Chondrocyte (in vitro differentiated cells): ENCODE measurements around the gene CD164L2. TPM values are rescaled to one million over a fixed set of nuclear protein-coding genes. Genes with fewer than 3 reads are reported as not detected.

Source experiments
- DNase-seq: peaks from one replicate; pipeline ENCODE4 v3.0.0; 2021; ENCODE audit warnings: mixed read lengths, low spot score
- H3K27ac Mint-ChIP-seq: one replicate; pipeline ENCODE4 v1.8.0; 2021; ENCODE audit warnings: mild to moderate bottlenecking, moderate library complexity, mixed read lengths; ENCODE audit not compliant: unreplicated experiment
- H3K27me3 Mint-ChIP-seq: 2 replicates; pipeline ENCODE4 v1.8.0; 2021; ENCODE audit warnings: low read depth, mixed read lengths
- H3K36me3 Mint-ChIP-seq: 2 replicates; pipeline ENCODE4 v1.8.0; 2021; ENCODE audit warnings: low read depth, mixed read lengths
- H3K4me1 Mint-ChIP-seq: 2 replicates; pipeline ENCODE4 v1.8.0; 2021; ENCODE audit warnings: low read depth, mild to moderate bottlenecking, mixed read lengths
- H3K4me3 Mint-ChIP-seq: one replicate; pipeline ENCODE4 v1.8.0; 2021; ENCODE audit warnings: mild to moderate bottlenecking, moderate library complexity, mixed read lengths; ENCODE audit not compliant: unreplicated experiment
- H3K9me3 Mint-ChIP-seq: 2 replicates; pipeline ENCODE4 v1.8.0; 2021; ENCODE audit warnings: low read depth, mixed read lengths
- total RNA-seq: library from RNA; stranded (reverse); gene quantifications from 3 replicates; pipeline ENCODE4 v1.2.1, GENCODE V29; 2021
- TF ChIP-seq, protein P1 (sequence below): fragments of 200-600 bp; sonication (generic); IDR thresholded peaks from 2 replicates; pipeline ENCODE4 v1.5.0; 2021; ENCODE audit warnings: antibody characterized with exemption, mild to moderate bottlenecking, moderate library complexity

The CD164L2 gene
- total RNA-seq, 1 donor from 2014 or later, result not detected

DNA sequence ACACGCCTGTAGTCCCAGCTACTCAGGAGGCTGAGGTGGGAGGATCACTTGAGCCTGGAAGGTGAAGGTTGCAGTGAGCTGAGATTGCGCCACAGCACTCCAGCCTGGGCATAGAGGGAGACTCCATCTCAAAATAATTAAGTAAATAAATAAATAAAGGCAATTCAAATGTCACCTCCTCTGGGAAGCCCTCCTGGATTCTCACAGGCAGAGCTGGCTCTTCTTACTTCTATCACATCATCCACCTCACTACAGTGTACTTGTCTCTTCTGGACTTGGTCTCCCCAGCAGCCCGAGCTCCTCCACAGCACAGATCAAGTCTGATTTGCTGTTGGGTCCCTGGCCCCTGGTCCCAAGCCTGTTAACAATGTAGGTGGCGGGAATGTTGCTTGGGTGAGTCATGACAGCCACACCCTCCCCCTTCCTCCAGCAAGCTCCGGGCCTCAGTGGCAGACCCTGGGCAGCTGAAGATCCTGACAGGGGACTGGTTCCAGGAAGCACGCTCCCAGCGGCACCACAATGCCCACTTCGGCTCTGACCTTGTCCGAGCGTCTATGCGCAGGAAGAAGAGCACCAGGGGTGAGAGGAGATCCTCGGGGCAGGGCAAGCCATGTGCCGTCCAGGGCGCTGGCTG is 36.0 kb downstream of the CD164L2 start:
- no peak for DNase-seq
- Mint-ChIP-seq H3K4me1 (peaks cover 12% of the 10 kb centered on the region), H3K4me3 (no peak overlapping the region), H3K9me3 (no peaks in the 10 kb centered on the region), H3K27me3 (no peaks in the 10 kb centered on the region), H3K27ac (no peak overlapping the region), H3K36me3 (no peaks in the 10 kb centered on the region)
- TF ChIP-seq, protein P1, sequence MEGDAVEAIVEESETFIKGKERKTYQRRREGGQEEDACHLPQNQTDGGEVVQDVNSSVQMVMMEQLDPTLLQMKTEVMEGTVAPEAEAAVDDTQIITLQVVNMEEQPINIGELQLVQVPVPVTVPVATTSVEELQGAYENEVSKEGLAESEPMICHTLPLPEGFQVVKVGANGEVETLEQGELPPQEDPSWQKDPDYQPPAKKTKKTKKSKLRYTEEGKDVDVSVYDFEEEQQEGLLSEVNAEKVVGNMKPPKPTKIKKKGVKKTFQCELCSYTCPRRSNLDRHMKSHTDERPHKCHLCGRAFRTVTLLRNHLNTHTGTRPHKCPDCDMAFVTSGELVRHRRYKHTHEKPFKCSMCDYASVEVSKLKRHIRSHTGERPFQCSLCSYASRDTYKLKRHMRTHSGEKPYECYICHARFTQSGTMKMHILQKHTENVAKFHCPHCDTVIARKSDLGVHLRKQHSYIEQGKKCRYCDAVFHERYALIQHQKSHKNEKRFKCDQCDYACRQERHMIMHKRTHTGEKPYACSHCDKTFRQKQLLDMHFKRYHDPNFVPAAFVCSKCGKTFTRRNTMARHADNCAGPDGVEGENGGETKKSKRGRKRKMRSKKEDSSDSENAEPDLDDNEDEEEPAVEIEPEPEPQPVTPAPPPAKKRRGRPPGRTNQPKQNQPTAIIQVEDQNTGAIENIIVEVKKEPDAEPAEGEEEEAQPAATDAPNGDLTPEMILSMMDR, result no peak

DNA sequence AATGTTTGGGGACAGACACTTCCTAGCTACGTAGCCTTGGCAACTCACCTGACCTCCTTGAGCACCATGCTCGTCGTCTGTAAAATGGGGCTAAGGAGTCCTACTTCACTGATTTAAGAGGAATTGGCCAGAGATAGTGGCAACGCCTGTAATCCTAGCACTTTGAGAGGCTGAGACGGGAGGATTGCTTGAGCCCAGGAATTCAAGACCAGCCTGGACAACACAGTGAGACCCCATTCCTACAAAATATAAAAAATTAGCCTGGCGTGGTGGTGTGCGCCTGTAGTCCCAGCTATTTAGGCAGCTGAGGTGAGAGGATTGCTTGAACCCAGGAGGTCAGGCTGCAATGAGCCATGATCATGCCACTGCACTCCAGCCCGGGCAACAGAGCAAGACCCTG is 36.8 kb downstream of the CD164L2 start:
- no peak overlapping the region for H3K4me3 Mint-ChIP-seq
- TF ChIP-seq, protein P1, result no peak
- H3K9me3 Mint-ChIP-seq, result no peaks in the 10 kb centered on the region
- H3K36me3 Mint-ChIP-seq, result no peaks in the 10 kb centered on the region
- no peaks in the 10 kb centered on the region for H3K27me3 Mint-ChIP-seq
- H3K27ac Mint-ChIP-seq, result no peak overlapping the region
- peaks cover 14% of the 10 kb centered on the region for H3K4me1 Mint-ChIP-seq
- DNase-seq, result no peak

DNA sequence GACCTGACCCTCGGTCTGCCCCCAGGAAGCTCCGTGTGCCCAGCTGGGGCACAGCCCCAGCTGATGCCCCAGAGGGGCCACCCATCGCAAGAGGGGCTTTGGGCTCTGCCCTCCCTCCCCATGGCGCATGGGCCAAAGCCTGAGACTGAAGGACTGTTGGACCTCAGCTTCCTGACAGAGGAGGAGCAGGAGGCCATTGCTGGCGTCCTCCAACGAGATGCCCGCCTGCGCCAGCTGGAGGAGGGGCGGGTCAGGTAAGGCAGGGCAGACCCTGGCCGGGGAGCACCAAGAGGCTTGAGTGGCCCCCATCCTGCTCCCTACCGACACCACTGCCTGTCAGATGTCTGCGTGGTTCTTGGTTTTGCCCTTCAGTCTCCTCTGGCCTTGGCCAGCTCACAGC is 37.9 kb downstream of the CD164L2 start:
- TF ChIP-seq, protein P1, result no peak
- Mint-ChIP-seq H3K4me1 (peaks cover 20% of the 10 kb centered on the region), H3K9me3 (no peaks in the 10 kb centered on the region), H3K27ac (no peak overlapping the region), H3K27me3 (no peaks in the 10 kb centered on the region), H3K4me3 (no peak overlapping the region), H3K36me3 (no peaks in the 10 kb centered on the region)
- DNase-seq, result no peak

DNA sequence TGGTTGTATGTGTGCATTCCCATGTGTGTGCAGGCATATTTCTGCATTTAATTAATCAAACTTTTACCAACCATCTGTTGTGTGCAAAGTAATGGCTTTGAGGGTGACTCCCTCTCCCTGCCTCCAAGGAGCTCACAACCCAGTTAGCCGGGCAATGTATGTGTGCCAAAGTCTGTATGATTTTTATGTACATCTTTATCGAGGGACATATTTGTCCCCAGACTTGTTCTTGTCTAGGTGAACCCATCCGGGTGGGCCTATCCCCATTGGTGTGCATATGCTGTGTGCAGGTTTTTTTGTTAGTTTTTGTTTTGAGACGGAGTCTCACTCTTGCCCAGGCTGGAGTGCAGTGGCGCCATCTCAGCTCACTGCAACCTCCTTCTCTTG is 39.5 kb downstream of the CD164L2 start:
- Mint-ChIP-seq H3K36me3 (no peaks in the 10 kb centered on the region), H3K4me3 (no peak overlapping the region), H3K9me3 (no peaks in the 10 kb centered on the region), H3K27ac (no peak overlapping the region), H3K4me1 (peaks cover 29% of the 10 kb centered on the region), H3K27me3 (no peaks in the 10 kb centered on the region)
- TF ChIP-seq, protein P1, result no peak
- no peak for DNase-seq

DNA sequence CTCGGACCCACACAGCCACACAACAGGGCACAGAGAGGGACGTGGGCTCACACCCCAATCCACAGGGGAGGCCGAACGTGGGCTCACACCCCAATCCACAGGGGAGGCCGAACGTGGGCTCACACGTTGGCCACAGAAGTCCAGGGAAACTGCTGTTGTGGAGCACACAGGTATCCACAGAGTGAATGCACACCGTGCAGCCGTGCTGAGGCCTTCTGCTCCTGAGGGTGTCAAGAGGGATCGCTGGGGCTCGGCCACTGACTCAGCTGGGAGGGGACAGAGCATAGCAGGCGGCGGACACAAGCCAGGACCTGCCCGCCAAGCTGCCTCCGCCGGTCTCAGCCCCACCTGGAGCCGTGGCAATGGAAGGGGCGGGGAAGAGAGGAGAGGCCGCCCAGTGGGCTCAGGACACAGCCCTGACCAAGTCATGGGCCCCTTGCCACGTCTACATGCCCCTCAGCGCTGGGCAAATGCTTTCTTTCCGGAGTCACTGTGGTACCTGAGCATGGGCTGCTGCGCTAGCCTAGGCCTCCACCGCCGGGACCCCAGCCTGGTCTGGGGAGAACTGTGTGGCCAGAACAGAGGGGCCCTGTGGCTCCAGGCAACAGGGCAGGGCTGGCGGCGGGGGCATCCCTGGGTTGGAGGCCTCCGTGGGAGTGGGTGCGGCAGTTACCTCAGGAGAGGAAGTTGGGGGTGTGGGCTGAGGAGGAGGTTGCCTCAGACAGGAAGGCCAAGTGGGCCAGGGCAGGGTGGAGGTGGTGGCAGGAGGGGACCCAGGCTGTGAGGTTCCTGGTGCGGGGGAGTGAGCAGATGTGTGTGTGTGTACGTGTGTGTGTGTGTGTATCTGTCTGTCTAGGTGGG is 40.1 kb downstream of the CD164L2 start:
- Mint-ChIP-seq H3K27me3 (no peaks in the 10 kb centered on the region), H3K36me3 (no peaks in the 10 kb centered on the region), H3K27ac (no peak overlapping the region), H3K9me3 (no peaks in the 10 kb centered on the region), H3K4me1 (peaks cover 29% of the 10 kb centered on the region), H3K4me3 (no peak overlapping the region)
- DNase-seq, result no peak
- TF ChIP-seq, protein P1, result no peak
